ENCODE results near the gene EHBP1L1.

The EHBP1L1 gene

GRCh38 chr11:65637032-65637557 is 61.2 kb downstream of the EHBP1L1 start:
- peak overlapping the region; percentile 76 for H3K27ac ChIP-seq
- TF ChIP-seq, protein P1, sequence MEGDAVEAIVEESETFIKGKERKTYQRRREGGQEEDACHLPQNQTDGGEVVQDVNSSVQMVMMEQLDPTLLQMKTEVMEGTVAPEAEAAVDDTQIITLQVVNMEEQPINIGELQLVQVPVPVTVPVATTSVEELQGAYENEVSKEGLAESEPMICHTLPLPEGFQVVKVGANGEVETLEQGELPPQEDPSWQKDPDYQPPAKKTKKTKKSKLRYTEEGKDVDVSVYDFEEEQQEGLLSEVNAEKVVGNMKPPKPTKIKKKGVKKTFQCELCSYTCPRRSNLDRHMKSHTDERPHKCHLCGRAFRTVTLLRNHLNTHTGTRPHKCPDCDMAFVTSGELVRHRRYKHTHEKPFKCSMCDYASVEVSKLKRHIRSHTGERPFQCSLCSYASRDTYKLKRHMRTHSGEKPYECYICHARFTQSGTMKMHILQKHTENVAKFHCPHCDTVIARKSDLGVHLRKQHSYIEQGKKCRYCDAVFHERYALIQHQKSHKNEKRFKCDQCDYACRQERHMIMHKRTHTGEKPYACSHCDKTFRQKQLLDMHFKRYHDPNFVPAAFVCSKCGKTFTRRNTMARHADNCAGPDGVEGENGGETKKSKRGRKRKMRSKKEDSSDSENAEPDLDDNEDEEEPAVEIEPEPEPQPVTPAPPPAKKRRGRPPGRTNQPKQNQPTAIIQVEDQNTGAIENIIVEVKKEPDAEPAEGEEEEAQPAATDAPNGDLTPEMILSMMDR (IDR thresholded peaks at IDR 0.05) = no peak
- no peak for TF ChIP-seq ZFX (IDR thresholded peaks at IDR 0.05; ENCODE audit: borderline replicate concordance)

- peak within 1 kb of the TSS; percentile 76 for H3K27ac ChIP-seq
- TF ChIP-seq ZFX (IDR thresholded peaks at IDR 0.05; ENCODE audit: borderline replicate concordance) = no peak
- TF ChIP-seq, protein P1 (IDR thresholded peaks at IDR 0.05) = peak; percentile 42
Measured at GRCh38 chr11:65637794-65638419, 62.1 kb downstream of the EHBP1L1 start, which contains the start of gene SIPA1. Gene SIPA1 (plus strand): TSS chr11:65638101. CDS start chr11:65640922, 2,821 bp downstream.

DNA sequence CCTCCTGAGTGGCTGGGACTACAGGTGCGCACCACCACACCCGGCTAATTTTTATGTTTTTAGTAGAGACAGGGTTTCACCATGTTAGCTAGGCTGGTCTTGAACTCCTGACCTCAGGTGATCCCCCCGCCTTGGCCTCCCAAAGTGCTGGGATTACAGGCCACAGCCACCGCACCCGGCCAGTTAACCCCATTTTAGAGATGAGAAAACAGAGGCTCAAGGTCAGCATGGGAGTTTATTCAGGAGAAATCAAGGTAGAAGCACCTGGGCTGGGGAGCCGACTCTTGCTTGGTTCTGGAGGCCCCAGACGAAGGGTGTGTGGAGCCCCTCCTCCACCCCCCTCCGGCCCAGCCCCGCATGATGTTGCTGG is 63.4 kb downstream of the EHBP1L1 start:
- peak overlapping the region; percentile 76 for H3K27ac ChIP-seq

GRCh38 chr11:65639623-65640482 is 64.0 kb downstream of the EHBP1L1 start:
- no peak overlapping the region for H3K27ac ChIP-seq
- TF ChIP-seq ZFX (IDR thresholded peaks at IDR 0.05; ENCODE audit: borderline replicate concordance) = no peak
- TF ChIP-seq, protein P1 (IDR thresholded peaks at IDR 0.05) = no peak

- H3K27ac ChIP-seq = no peak overlapping the region
- TF ChIP-seq, protein P1 (IDR thresholded peaks at IDR 0.05) = no peak
- no peak for TF ChIP-seq ZFX (IDR thresholded peaks at IDR 0.05; ENCODE audit: borderline replicate concordance)
Measured at GRCh38 chr11:65640483-65641296, 64.8 kb downstream of the EHBP1L1 start.

DNA sequence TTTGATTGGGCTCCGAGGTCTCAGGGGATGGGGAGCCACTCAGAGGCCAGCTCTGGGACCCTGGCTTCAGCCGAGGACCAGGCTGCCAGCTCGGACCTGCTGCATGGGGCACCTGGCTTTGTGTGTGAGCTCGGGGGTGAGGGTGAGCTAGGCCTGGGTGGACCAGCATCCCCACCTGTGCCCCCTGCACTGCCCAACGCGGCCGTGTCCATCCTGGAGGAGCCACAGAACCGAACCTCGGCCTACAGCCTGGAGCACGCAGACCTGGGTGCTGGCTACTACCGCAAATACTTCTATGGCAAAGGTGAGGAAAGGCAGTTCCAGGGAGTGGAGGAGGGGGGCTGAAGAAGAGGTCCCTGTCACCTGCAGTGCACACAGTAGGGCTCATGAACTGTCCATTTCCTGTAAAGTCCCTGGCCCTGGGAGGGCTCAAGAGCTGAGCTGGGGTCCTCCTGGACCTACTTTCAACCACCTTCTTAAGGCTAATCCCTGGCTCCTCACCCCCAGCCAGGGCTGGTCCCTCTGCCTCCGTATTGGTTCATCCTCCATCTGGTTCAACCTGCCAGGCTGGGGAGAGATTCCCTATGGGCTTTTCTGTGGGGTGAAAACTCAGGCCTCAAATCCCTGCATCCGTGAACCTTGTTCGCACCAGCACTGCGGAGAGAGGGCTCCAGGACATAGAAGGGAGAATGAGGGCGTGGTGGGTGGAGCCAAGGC is 65.6 kb downstream of the EHBP1L1 start:
- H3K27ac ChIP-seq = peak overlapping the region; percentile 17; the same call in 1 of the 2 replicates
- no peak for TF ChIP-seq ZFX (IDR thresholded peaks at IDR 0.05; ENCODE audit: borderline replicate concordance)
- TF ChIP-seq, protein P1 (IDR thresholded peaks at IDR 0.05) = no peak
